Spleen (tissue), 11 donors: ENCODE data around the gene CHST12. TPM values are rescaled to one million over a fixed set of nuclear protein-coding genes. Genes with fewer than 3 reads are reported as not detected.

Source experiments
- DNase-seq: peaks from one replicate; pipeline ENCODE4 v3.0.0-alpha.2; 2020
- H3K27ac ChIP-seq, 8 donors: fragments of 200-600 bp; sonication (generic) in 7 of 8; 1 replicate in 4 of 8; 2 replicates in 4 of 8; pipeline versions ENCODE4 v1.5.0 to v1.8.0; 2016 to 2021; ENCODE audit warnings: inconsistent platforms in 4 of 8, mild to moderate bottlenecking in 4 of 8, moderate library complexity in 1 of 8
- H3K27me3 ChIP-seq, 7 donors: fragments of 200-600 bp; sonication (generic) in 6 of 7; replicated peaks in 1 of 7; 1 replicate in 4 of 7; 2 replicates in 3 of 7; pipeline versions ENCODE4 v1.5.0 to v1.8.0; 2016 to 2021; ENCODE audit warnings: inconsistent platforms in 3 of 7, mild to moderate bottlenecking in 1 of 7
- H3K36me3 ChIP-seq, 6 donors: fragments of 200-600 bp; sonication (generic) in 5 of 6; 1 replicate in 4 of 6; 2 replicates in 2 of 6; pipeline versions ENCODE4 v1.5.0 to v1.8.0; 2016 to 2021; ENCODE audit warnings: inconsistent platforms in 2 of 6
- H3K4me1 ChIP-seq, 6 donors: fragments of 200-600 bp; sonication (generic) in 5 of 6; 1 replicate in 3 of 6; 2 replicates in 3 of 6; pipeline versions ENCODE4 v1.5.0 to v1.8.0; 2016 to 2021; ENCODE audit warnings: inconsistent platforms in 3 of 6
- H3K4me3 ChIP-seq, 8 donors: fragments of 200-600 bp; sonication (generic) in 7 of 8; 1 replicate in 4 of 8; 2 replicates in 4 of 8; pipeline versions ENCODE4 v1.5.0 to v1.8.0; 2016 to 2021; ENCODE audit warnings: inconsistent platforms in 4 of 8, mild to moderate bottlenecking in 4 of 8, moderate library complexity in 2 of 8
- H3K9me3 ChIP-seq, 8 donors: fragments of 200-600 bp; sonication (generic) in 7 of 8; 1 replicate in 4 of 8; 2 replicates in 4 of 8; pipeline versions ENCODE4 v1.5.0 to v1.8.0; 2016 to 2021; ENCODE audit warnings: inconsistent platforms in 4 of 8
- POLR2A ChIP-seq, 3 donors: fragments of 450-650 bp; IDR thresholded peaks; one replicate each; pipeline ENCODE4 v1.5.1; 2017; ENCODE audit warnings: antibody characterized with exemption in 3 of 3, mild to moderate bottlenecking in 1 of 3
- POLR2AphosphoS5 ChIP-seq, 3 donors: sonication (generic); formaldehyde crosslinking; IDR thresholded peaks; one replicate each; pipeline ENCODE4 v1.5.1; 2017; ENCODE audit warnings: antibody characterized with exemption in 3 of 3
- WGBS, 5 donors: extraction: QIAGEN DNeasy Blood & Tissue Kit in 3 of 5; methylation state at CpG; one replicate each; pipeline versions ENCODE4 v1.1.5 to v1.1.7; 2013 to 2018; 5-methylcytosine and 5-hydroxymethylcytosine counted together
- intact Hi-C: fragments of 100-400 bp; cut with DNase I; formaldehyde crosslinking; loops from one replicate; pipeline ENCODE4 v1.15.0; 2023; ENCODE audit warnings: low total_unique reads
- polyA plus RNA-seq, 3 donors: library from polyadenylated mRNA; stranded (reverse); fragments of 200-250 nt; gene quantifications; one replicate each; pipeline ENCODE4 v1.2.1, GENCODE V29; 2013
- total RNA-seq, 7 donors: library from RNA; depleted of rRNA in 3 of 7; stranded (reverse); fragments of >200 nt in 3 of 7; fragmentation: NEBNext Ultra II Directional in 4 of 7; extraction: Animal tissue kit (Norgen Biotek cat#: 25700) in 4 of 7; gene quantifications; one replicate each; pipeline versions ENCODE4 v1.1.0 to v1.2.1, GENCODE V29; 2016 to 2021
- TF ChIP-seq, protein P1 (sequence below), 11 experiments: fragments of 200-600 bp in 7 of 11; fragments of 450-650 bp in 4 of 11; sonication (generic) in 4 of 11; IDR thresholded peaks in 8 of 11; conservative IDR thresholded peaks in 3 of 11; 1 replicate in 7 of 11; 2 replicates in 4 of 11; pipeline versions ENCODE4 v1.4.0 to v1.8.0; 2016 to 2021; ENCODE audit warnings: antibody characterized with exemption in 11 of 11, inconsistent platforms in 4 of 11, mild to moderate bottlenecking in 1 of 11
- donor health status: healthy with polysubstance abuse.
- donor health status: DM: no; HTN: no; CAD: no; lungs with moderate emphysema.
- donor health status: DM: no; HTN: no; CAD: no.
- donor health status: Bipolar disorder and iron deficiency.
- donor health status: healthy.
- donor health status: DM: no; HTN: no; CAD: no.
- donor health status: DM: yes; HTN: yes; CAD: no.

The CHST12 gene
- total and polyA plus RNA-seq, 10 donors: 7.7 to 51.4 (median 31.6) TPM

DNA sequence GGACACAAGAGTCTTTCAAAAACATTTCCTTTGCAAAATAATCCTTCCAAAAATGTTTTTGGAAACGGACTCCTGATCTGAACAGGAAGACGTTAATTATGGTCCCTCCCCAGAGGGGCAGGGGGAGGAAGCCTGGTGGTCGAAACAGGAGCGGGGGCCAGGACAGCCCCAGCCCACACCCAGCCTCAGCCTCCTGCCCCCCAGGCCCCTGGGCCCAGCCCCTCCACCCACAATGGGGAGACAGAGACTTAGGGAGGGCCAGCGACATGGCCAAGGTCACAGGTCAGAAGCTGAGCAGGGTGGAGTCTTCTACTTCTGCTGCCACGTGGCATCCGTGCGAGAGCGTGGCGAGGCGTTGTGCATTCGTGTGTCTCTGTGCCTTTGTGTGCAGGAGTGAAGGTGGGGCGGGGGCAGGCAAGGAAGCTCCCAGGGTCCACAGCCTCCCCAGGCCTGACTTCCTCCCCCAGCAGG lies 86.8 kb downstream of the CHST12 start:
- Histone ChIP-seq H3K9me3 (no peaks in the 10 kb centered on the region), H3K27ac (peak overlapping the region in 2 of 8 donors; percentile 1 to 20), H3K27me3 (peaks cover 0 to 39% (median 8%) of the 10 kb centered on the region in 7 donors), H3K4me3 (no peak overlapping the region), H3K4me1 (peaks cover 0 to 51% (median 23%) of the 10 kb centered on the region in 6 donors), H3K36me3 (no peaks in the 10 kb centered on the region)
- peak in 1 of 3 donors; percentile 13 for TF ChIP-seq POLR2AphosphoS5 (IDR thresholded peaks at IDR 0.05)
- TF ChIP-seq, protein P1, sequence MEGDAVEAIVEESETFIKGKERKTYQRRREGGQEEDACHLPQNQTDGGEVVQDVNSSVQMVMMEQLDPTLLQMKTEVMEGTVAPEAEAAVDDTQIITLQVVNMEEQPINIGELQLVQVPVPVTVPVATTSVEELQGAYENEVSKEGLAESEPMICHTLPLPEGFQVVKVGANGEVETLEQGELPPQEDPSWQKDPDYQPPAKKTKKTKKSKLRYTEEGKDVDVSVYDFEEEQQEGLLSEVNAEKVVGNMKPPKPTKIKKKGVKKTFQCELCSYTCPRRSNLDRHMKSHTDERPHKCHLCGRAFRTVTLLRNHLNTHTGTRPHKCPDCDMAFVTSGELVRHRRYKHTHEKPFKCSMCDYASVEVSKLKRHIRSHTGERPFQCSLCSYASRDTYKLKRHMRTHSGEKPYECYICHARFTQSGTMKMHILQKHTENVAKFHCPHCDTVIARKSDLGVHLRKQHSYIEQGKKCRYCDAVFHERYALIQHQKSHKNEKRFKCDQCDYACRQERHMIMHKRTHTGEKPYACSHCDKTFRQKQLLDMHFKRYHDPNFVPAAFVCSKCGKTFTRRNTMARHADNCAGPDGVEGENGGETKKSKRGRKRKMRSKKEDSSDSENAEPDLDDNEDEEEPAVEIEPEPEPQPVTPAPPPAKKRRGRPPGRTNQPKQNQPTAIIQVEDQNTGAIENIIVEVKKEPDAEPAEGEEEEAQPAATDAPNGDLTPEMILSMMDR (IDR thresholded peaks at IDR 0.05 in 8 of 11, conservative IDR thresholded peaks at IDR 0.05 in 3 of 11): no peak
- DNase-seq: no peak
- intact Hi-C loops: no loop called here
- 40 to 56% (median 56%) methylated on average over 11 to 13 of the region's 13 CpGs for WGBS, 5 donors

DNA sequence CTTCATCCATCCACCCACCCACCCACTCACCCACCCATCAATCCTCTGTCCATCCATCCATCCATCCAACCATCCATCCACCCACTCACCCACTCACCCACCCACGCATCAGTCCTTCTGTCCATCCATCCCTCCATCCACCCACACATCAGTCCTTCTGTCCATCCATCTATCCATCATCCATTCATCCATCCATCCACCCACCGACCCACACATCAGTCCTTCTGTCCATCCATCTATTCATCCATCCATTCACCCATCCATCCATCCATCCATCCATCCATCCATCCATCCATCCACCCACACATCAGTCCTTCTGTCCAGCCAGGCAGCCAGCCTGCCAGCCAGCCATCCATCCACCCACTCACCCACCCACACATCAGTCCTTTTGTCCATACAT lies 88.6 kb downstream of the CHST12 start:
- Histone ChIP-seq H3K36me3 (no peaks in the 10 kb centered on the region), H3K9me3 (no peaks in the 10 kb centered on the region), H3K4me3 (no peak overlapping the region), H3K27ac (no peak overlapping the region), H3K27me3 (peaks cover 0 to 52% (median 8%) of the 10 kb centered on the region in 7 donors), H3K4me1 (peaks cover 0 to 51% (median 23%) of the 10 kb centered on the region in 6 donors)
- DNase-seq: no peak
- 94 to 100% (median 95%) methylated on average over 2 of the region's 2 CpGs for WGBS, 5 donors
- intact Hi-C loops: no loop called here
- TF ChIP-seq, protein P1 (IDR thresholded peaks at IDR 0.05 in 8 of 11, conservative IDR thresholded peaks at IDR 0.05 in 3 of 11): no peak
- TF ChIP-seq POLR2AphosphoS5 (IDR thresholded peaks at IDR 0.05) (no peak), POLR2A (IDR thresholded peaks at IDR 0.05) (no peak)

GRCh38 chr7:2493205-2494164 lies 90.1 kb downstream of the CHST12 start:
- Histone ChIP-seq H3K4me3 (no peak overlapping the region), H3K9me3 (no peaks in the 10 kb centered on the region), H3K27ac (no peak overlapping the region), H3K4me1 (peaks cover 0 to 52% (median 24%) of the 10 kb centered on the region in 6 donors), H3K36me3 (no peaks in the 10 kb centered on the region), H3K27me3 (peaks cover 0 to 54% (median 9%) of the 10 kb centered on the region in 7 donors)
- DNase-seq: no peak
- intact Hi-C loops: no loop called here
- TF ChIP-seq POLR2AphosphoS5 (IDR thresholded peaks at IDR 0.05) (no peak), POLR2A (IDR thresholded peaks at IDR 0.05) (no peak)
- TF ChIP-seq, protein P1 (IDR thresholded peaks at IDR 0.05 in 8 of 11, conservative IDR thresholded peaks at IDR 0.05 in 3 of 11): no peak
- WGBS, 5 donors: 60 to 82% (median 72%) methylated on average over 9 to 10 of the region's 11 CpGs
